ENCODE results near the gene NEO1.

NEO1 gene

GRCh38 chr15:73317651-73318462 is 265.6 kb downstream of the NEO1 start:
- no peak for FAIRE-seq

DNA sequence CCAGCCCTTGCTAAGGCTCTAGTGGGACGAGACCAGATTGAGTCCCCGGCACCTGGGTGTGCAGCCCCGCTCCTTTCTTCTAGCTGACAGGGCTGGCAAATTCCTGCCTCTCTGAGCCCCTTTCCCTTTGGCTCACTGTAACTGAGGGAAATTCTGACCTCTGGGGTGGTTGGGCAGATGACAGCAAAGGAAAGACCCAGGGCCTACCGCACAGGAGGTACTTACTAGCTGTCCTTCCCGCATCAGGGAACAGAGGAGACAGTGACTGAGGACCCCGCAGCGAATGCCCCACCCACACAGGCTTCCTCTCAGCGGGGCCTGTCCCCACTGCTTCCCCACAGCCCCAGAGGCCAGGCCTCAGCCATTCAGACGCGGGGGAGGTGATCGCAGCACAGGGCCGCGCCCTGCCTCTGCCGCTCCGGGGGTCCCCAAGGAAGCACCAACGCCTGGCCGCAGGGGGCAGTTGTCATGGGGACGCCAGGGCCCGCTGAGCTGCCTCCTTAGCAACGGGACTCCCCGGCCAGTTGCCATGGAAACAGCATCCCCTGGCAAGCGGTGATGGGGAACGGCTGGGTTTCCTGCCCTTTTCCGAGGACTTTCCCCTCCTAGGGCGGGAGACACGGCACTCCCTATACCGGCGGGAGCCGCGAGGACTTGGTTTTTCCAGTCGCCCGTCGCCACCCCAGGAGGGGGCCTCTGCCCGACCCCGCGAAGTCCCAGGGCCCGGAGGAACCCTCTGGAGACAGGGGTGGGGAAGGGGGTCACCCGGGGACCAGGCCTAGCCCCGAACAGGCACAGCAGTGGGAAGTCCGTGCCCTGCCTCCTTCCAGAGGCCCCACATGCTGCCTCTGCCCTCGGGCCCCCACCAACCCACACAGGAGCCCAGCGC is 266.4 kb downstream of the NEO1 start:
- no peak for FAIRE-seq

DNA sequence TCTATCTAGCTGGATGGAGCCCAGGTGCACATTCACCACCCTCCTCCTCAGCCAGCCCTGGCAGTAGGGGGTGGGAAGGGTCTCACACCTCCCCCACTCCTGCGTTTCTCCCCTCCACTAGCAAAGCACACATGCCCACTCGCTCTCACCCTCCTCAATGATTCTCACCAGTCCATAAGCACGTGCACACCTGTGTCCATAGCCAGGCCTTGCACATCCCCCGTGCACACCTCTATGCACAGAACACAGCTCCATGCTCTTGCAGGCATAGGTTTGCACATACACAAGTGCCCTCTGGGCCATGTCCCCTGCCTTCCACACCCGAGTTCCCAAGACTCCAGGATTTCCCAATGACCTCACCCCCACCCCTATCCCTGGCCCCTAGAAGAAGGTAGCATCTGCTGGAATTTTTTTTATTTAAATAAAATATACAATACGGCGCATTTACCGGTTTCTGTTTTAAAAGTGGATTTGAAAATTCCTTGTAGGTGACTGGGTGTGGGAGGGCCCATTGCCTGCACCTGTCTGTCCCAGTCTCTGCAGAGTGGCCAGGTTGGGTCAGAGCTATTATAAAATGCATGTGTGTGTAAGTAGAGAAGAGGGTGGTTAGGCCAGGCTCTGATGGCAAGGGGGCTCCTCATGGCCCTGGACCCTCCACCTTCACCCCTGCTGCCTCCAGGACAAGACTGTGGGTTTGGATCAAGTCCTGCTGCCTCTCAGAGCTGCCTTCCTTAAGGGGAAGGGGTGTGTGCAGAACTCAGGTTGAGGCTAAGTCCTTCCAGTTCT is 267.4 kb downstream of the NEO1 start:
- no peak for FAIRE-seq

- no peak for FAIRE-seq
These were observed 268.4 kb downstream of the NEO1 start for GRCh38 chr15:73320619-73321180.

GRCh38 chr15:73321496-73322450 is 269.5 kb downstream of the NEO1 start:
- no peak for FAIRE-seq

DNA sequence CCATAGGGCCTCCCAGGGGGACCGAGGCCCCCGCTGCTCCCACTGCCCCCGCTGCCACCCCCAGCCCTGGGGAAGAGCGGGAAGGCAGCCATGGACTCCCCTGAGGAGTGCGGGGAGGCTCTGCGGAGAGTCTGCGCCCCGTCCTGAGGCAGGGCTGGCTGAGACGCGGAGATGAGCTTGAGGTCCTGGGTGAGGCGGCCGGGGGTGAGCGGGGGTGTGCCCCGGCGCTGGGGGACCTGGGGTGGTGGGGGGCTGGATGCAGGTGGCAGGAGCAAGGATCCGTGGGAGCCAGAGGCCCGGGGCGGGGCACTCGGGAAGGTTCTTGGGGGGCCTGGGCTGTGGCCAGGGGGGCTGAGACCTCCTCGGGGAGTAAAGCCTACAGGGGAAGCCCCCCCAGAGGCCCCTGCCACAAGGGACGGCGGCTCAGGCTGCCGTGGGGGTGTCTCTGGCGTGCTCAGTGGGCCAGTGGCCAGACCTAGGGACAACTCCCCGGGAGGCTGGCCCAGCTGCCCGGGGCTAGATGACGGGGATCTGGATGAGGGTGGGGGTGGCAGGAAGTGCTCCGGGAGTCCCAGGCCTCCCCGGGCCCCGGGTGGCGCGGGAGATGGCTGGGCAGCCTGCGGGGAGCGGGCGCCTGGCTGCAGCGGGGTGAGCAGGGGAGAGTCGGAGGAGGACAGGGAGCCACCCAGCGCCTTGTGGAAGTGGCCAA is 270.6 kb downstream of the NEO1 start:
- no peak for FAIRE-seq

- no peak for FAIRE-seq
These were observed 271.2 kb downstream of the NEO1 start for GRCh38 chr15:73323374-73323955.

GRCh38 chr15:73323956-73324355 is 271.7 kb downstream of the NEO1 start:
- FAIRE-seq: no peak

DNA sequence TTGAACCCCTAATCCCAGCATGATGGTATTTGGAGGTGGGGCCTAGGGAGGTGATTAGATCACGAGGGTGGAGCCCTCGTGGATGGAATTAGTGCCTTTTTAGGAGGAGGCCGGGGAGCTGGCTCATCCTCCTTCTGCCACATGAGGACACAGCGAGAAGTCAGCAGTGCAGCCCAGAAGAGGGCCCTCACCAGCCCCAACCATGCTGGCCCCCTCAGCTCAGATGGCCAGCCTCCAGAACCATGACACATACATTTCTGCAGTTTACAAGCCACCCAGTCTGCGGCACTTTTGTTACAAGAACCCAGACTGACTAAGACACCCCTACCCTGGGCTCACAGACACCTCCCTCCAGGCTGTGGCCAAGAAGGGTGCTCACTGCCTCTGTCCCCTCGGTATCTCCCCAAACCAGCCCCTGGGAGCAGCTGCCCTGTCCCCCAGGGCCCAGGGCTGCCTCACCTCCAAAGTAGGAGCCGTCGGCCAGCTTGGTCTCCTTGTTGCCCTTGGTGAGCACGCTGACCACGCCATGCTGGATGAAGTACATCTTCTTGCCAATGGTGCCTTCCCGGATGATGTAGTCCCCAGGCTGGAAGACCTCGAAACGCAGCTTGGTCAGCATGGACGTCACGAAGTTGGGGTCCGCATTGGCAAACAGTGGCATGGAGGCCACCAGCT is 272.4 kb downstream of the NEO1 start:
- no peak for FAIRE-seq

DNA sequence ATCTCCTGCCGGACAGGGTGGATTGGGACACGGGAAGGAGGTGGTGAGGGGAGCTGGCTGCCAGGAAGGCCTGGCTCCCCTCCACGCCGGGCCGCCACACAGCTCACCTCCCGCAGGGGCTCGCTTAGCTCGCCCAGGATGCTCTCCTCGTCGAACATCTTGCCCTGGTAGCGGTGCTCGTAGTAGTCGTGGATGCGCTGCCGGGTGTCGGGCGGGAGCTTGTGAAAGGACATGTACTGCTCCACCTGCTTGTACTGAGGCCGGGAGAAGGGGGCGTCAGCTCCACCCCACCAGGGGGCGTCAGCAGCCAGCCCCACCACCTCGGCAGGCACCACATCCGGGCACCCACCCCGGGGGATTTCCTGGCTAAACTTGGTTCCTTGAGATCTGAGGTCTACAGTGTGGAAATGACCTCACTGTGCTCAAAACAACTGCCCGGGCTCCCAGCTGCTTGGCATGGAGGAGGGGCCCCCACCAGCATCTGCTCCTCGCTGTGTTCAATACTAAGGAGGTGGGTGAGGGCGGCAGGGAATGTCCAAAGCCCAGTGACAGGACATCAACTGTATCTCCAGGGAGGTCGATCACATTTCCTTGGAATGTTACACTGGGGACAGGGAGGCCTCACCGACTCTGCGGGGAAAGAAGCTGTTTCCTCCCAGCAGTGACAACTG is 273.1 kb downstream of the NEO1 start:
- FAIRE-seq: no peak

DNA sequence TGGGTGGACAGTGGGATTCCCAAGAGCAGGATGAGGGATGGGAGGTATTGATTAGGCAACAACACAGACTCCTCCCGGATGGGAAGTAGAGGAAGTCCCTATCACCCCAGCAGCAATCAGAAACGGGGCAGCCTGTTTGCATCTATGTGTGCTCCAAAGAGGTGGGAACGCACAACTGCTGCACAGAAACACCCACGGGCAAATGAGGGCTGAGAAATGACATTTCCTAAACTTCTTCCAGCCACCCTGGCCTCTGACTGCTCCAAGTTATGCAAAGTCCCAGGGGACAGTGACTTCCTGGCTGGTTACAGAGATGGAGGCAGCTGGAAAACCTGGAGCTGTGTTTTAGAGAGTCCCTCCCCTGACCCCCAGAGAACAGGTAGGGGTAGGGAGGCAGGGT is 273.9 kb downstream of the NEO1 start:
- no peak for FAIRE-seq

DNA sequence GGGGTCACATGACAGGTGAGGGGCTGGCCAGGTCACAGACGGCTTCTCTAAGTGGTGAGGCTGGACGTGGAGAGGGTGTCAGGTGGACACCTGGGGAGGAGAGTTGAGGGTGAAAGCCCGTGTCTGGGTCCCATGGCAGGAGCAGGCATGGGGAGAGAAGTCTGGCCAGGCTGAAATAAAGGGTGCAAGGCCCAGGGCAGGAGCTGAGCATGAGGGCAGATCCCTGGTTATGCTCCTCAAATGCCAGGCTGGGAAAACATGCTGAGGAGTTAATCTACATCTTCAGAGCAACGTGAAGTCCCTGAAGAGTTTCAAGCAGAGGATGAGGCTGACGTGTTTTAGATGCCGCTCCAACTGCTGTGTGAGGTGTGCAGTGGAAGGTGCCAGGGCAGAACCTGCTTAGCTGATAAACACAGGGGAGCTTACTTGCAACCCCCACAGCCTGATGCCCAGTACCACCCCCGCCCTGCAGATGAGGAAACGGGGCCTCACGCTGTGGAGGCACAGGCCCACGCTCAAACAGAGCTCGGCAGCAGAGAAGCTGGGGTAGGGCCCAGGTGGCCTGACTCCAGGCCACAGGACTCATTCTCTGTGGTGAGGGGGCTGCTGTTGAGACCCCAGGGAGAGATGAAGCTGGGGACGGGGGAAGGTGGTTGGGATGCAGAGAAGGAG is 276.0 kb downstream of the NEO1 start:
- FAIRE-seq: no peak

- FAIRE-seq: no peak
These were observed 276.7 kb downstream of the NEO1 start for GRCh38 chr15:73328981-73329380.

- FAIRE-seq: no peak
These were observed 277.4 kb downstream of the NEO1 start for GRCh38 chr15:73329501-73330200.

DNA sequence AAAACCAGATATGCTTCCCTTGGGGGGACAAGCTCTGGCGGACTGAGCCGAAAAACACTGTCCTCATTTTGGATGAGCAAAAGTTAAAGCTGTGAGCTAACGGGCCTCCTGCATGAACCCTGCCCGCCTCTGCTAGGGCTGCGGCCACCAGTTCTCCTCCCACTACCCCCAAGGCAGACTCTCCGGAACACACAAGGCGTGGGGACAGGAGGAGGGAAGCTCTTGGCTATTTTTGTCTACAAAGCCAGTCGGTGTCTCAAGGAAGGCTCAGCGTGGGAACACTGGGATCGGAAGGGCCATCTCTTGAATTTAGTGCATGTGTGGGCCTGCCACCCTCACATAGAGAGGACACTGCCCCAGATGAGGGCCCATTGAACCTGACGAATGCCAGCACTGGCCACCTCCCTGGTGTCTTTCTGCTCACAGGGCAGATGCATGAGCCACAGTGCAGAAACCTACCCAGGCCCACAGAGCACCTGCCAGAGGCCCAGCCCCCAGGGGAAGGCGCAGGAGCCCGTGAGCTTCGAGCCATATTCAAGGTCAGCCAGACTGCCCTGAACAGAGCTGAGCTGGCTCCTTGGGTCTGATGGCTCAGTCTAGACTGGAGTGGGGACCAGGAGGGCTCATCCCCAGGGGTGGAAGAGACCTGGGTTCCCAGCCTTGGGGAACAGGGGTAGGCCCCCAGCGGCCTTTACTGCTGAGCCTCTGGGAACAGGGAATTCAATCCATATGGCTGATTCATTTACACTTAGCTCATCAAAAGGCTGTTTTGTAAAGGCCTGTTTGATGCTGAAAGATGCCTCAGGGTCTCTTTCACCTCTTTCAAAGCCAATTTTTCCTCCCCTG is 278.2 kb downstream of the NEO1 start:
- FAIRE-seq: no peak

- no peak for FAIRE-seq
These were observed 279.2 kb downstream of the NEO1 start for GRCh38 chr15:73331501-73331900.
